ENCODE results near the gene CBX7. TPM values are rescaled to one million over a fixed set of nuclear protein-coding genes. Genes with fewer than 3 reads are reported as not detected.

Gene CBX7
- total and polyA plus RNA-seq, 9 of the 15 experiments (the other 6 are each of a cell fraction or from before 2014, with no cell fraction given) = 0.04 to 5.2 (median 2.8) TPM

GRCh38 chr22:39084666-39085065, 67.8 kb downstream of the CBX7 start:
- no peaks in the 10 kb centered on the region; the same call in 2 of the 3 replicates for H3K36me3 ChIP-seq (ENCODE audit: control insufficient read depth, insufficient read depth, low read length)
- FAIRE-seq = no peak
- no peak overlapping the region for H3K9ac ChIP-seq (ENCODE audit: insufficient read depth in 1 of 2, low read depth in 2 of 2, low read length in 2 of 2)

DNA sequence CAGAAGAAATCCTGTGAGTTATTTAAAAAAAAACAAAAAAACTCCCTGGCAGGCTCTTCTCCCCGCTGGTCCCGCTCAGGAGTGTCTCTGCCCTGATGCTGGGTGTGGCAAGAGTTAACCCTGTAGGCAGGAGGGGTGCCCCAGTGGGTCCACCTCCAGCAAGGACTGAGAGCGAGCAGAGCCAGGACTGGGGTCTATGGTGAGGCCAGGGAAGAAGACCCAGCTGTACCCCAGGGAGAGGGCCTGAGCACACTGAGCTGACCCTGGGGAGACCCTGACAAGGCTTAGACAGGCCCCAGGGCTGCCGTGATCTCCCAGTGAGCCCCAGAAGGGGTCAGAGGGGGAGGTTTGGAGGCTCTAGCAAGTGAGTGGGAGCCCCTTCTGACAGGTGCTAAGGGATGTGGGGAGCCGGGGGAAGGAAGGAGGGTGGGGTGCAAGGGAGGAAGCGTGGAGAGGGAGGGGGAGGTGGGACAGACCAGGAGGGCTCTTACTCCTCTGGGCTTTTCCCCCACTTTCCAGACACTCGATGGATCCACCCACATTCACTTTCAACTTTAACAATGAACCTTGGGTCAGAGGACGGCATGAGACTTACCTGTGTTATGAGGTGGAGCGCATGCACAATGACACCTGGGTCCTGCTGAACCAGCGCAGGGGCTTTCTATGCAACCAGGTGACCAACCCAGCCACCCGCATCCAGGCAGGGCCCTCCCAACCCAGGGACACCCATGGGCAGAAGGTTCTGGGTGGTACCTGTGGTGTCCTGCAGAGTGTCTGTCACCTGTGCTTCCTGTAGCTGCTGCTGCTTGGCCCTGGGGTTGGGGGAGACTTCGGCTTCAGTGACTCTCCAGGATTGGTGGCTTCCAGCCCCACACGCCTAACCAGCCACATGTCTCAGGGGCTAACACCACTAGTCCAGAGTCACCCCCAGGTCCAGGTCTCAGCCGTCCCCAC, 69.0 kb downstream of the CBX7 start:
- Histone ChIP-seq H3K4me3 (no peak overlapping the region), H3K79me2 (ENCODE audit: control insufficient read depth, insufficient read depth, low read length) (no peaks in the 10 kb centered on the region), H3K9ac (ENCODE audit: insufficient read depth in 1 of 2, low read depth in 2 of 2, low read length in 2 of 2) (peak overlapping the region in 1 of 2 experiments; percentile 26; a peak in 1 of 4 replicates), H3K4me2 (ENCODE audit: insufficient read depth, low read length) (no peak overlapping the region), H2AFZ (ENCODE audit: low read depth, low read length) (no peak overlapping the region), H3K9me3 (replicated peaks; ENCODE audit: control insufficient read depth, insufficient read depth, low read depth, low read length) (no peaks in the 10 kb centered on the region), H3K9me1 (ENCODE audit: control insufficient read depth, insufficient read depth, low read length) (no peaks in the 10 kb centered on the region), H3K4me1 (replicated peaks in 1 of 2; ENCODE audit: control insufficient read depth in 2 of 2, insufficient read depth in 2 of 2, low read length in 2 of 2) (peaks cover 2 to 18% of the 10 kb centered on the region in 2 experiments; a peak in 4 of 5 replicates), H3K27me3 (ENCODE audit: control insufficient read depth in 2 of 2, insufficient read depth in 2 of 2, low read length in 2 of 2) (no peaks in the 10 kb centered on the region), H4K20me1 (replicated peaks; ENCODE audit: control insufficient read depth, insufficient read depth, low read length) (no peaks in the 10 kb centered on the region), H3K27ac (ENCODE audit: extremely low read depth, low read depth, low read length) (no peak overlapping the region), H3K36me3 (ENCODE audit: control insufficient read depth, insufficient read depth, low read length) (no peaks in the 10 kb centered on the region; the same call in 2 of the 3 replicates)
- TF ChIP-seq ADNP (tag; IDR thresholded peaks at IDR 0.05) (no peak), ZNF384 (IDR thresholded peaks at IDR 0.05; ENCODE audit: low read depth, low read length) (no peak), POLR2AphosphoS5 (IDR thresholded peaks at IDR 0.05; ENCODE audit: control insufficient read depth, insufficient read depth, low read depth, low read length) (no peak), PRDM10 (IDR thresholded peaks at IDR 0.05; ENCODE audit: partially characterized antibody) (peak; percentile 57), HNRNPK (IDR thresholded peaks at IDR 0.05; ENCODE audit: low read depth, low read length, poor library complexity, severe bottlenecking) (no peak)
- ChIA-PET POLR2A (interaction anchor here (1.2 kb wide), 1 partner anchor 12 kb away, joined by 4 read pairs; no protein-coding TSS in a partner anchor), CTCF (ENCODE audit: low intra/inter-chr PET ratio) (no interaction called here)
- FAIRE-seq (no peak), DNase-seq (ENCODE audit: extremely low read depth in 1 of 4, low spot score in 3 of 4) (no peak), ATAC-seq (no peak)
- in situ Hi-C loops (cut with MboI) (no loop called here), intact Hi-C loops (cut with micrococcal nuclease) (no loop called here)
- BruUV-seq (replicated peaks) = no TSS peak
- WGBS (ENCODE audit: insufficient coverage, low coverage, missing lambda C conversion rate) = 77% methylated on average over 4 of the region's 14 CpGs

More at GRCh38 chr22:39084666-39085065, 67.8 kb downstream of the CBX7 start:
- Histone ChIP-seq H3K27ac (ENCODE audit: extremely low read depth, low read depth, low read length) (no peak overlapping the region), H3K9me3 (replicated peaks; ENCODE audit: control insufficient read depth, insufficient read depth, low read depth, low read length) (no peaks in the 10 kb centered on the region), H3K4me2 (ENCODE audit: insufficient read depth, low read length) (no peak overlapping the region), H4K20me1 (replicated peaks; ENCODE audit: control insufficient read depth, insufficient read depth, low read length) (no peaks in the 10 kb centered on the region), H3K79me2 (ENCODE audit: control insufficient read depth, insufficient read depth, low read length) (no peaks in the 10 kb centered on the region), H3K4me3 (no peak overlapping the region), H3K4me1 (replicated peaks in 1 of 2; ENCODE audit: control insufficient read depth in 2 of 2, insufficient read depth in 2 of 2, low read length in 2 of 2) (peaks cover 2 to 23% of the 10 kb centered on the region in 2 experiments; a peak in 4 of 5 replicates), H3K9me1 (ENCODE audit: control insufficient read depth, insufficient read depth, low read length) (no peaks in the 10 kb centered on the region), H3K27me3 (ENCODE audit: control insufficient read depth in 2 of 2, insufficient read depth in 2 of 2, low read length in 2 of 2) (no peaks in the 10 kb centered on the region), H2AFZ (ENCODE audit: low read depth, low read length) (no peak overlapping the region)
- no peak for ATAC-seq
- BruUV-seq (replicated peaks) = no TSS peak
- no peak for DNase-seq (ENCODE audit: extremely low read depth in 1 of 4, low spot score in 3 of 4)
- 83% methylated on average over 8 of the region's 8 CpGs for WGBS (ENCODE audit: insufficient coverage, low coverage, missing lambda C conversion rate)
- CTCF ChIA-PET (ENCODE audit: low intra/inter-chr PET ratio) = no interaction called here
- in situ Hi-C loops (cut with MboI) = no loop called here
- POLR2A ChIA-PET = interaction anchor here (0.6 to 0.7 kb wide), 2 partner anchors 226 to 248 kb away, joined by 3 read pairs; no protein-coding TSS in a partner anchor
- intact Hi-C loops (cut with micrococcal nuclease) = no loop called here
- no peak for TF ChIP-seq TAF15 (IDR thresholded peaks at IDR 0.05; ENCODE audit: low read depth, low read length)

All from K562 (cell line).